ENCODE data around the gene MAML3. TPM values are rescaled to one million over a fixed set of nuclear protein-coding genes. Genes with fewer than 3 reads are reported as not detected.

MAML3 gene
- total RNA-seq, 1 experiment from 2014 or later, result 0.89 TPM

GRCh38 chr4:140004549-140004895 lies 149.5 kb downstream of the MAML3 start:
- Mint-ChIP-seq H3K27me3 (ENCODE audit: insufficient read depth, unreplicated experiment) (no peaks in the 10 kb centered on the region), H3K9me3 (ENCODE audit: unreplicated experiment) (no peaks in the 10 kb centered on the region), H3K36me3 (ENCODE audit: insufficient read depth, unreplicated experiment) (no peaks in the 10 kb centered on the region), H3K4me3 (ENCODE audit: unreplicated experiment) (no peak overlapping the region), H3K4me1 (ENCODE audit: insufficient read depth, unreplicated experiment) (no peaks in the 10 kb centered on the region), H3K27ac (ENCODE audit: low read depth, unreplicated experiment) (no peak overlapping the region)
- no peak for DNase-seq (ENCODE audit: unreplicated experiment)
- CTCF ChIA-PET, result interaction anchor here (0.6 kb wide), 2 partner anchors 24 to 1632 kb away, joined by 3 to 4 read pairs; no protein-coding TSS in a partner anchor
- intact Hi-C loops (cut with micrococcal nuclease), result no loop called here
- POLR2A ChIA-PET, result interaction anchor here (0.7 kb wide), 1 partner anchor 188 kb away, joined by 3 read pairs; no protein-coding TSS in a partner anchor
- no peak for TF ChIP-seq CTCF (IDR thresholded peaks at IDR 0.05; ENCODE audit: unreplicated experiment)
- no TSS peak for BruUV-seq (replicated peaks)

GRCh38 chr4:140003876-140004548 lies 150.0 kb downstream of the MAML3 start:
- Mint-ChIP-seq H3K4me3 (ENCODE audit: unreplicated experiment) (no peak overlapping the region), H3K4me1 (ENCODE audit: insufficient read depth, unreplicated experiment) (no peaks in the 10 kb centered on the region), H3K9me3 (ENCODE audit: unreplicated experiment) (no peaks in the 10 kb centered on the region), H3K27me3 (ENCODE audit: insufficient read depth, unreplicated experiment) (no peaks in the 10 kb centered on the region), H3K36me3 (ENCODE audit: insufficient read depth, unreplicated experiment) (no peaks in the 10 kb centered on the region), H3K27ac (ENCODE audit: low read depth, unreplicated experiment) (no peak overlapping the region)
- intact Hi-C loops (cut with micrococcal nuclease), result no loop called here
- BruUV-seq (replicated peaks), result no TSS peak
- TF ChIP-seq CTCF (IDR thresholded peaks at IDR 0.05; ENCODE audit: unreplicated experiment), result no peak
- no peak for DNase-seq (ENCODE audit: unreplicated experiment)
- POLR2A ChIA-PET, result interaction anchor here (0.7 kb wide), 1 partner anchor 188 kb away, joined by 3 read pairs; no protein-coding TSS in a partner anchor
- CTCF ChIA-PET, result interaction anchor here (0.6 to 1.1 kb wide), 3 partner anchors 8 to 1632 kb away, joined by 3 to 7 read pairs (median 4); no protein-coding TSS in a partner anchor

- no TSS peak for BruUV-seq (replicated peaks)
Measured at GRCh38 chr4:140000232-140000631, 153.8 kb downstream of the MAML3 start.

More at GRCh38 chr4:140000232-140000631, 153.8 kb downstream of the MAML3 start:
- Mint-ChIP-seq H3K4me1 (ENCODE audit: insufficient read depth, unreplicated experiment) (no peaks in the 10 kb centered on the region), H3K9me3 (ENCODE audit: unreplicated experiment) (no peaks in the 10 kb centered on the region), H3K27ac (ENCODE audit: low read depth, unreplicated experiment) (no peak overlapping the region), H3K4me3 (ENCODE audit: unreplicated experiment) (no peak overlapping the region), H3K36me3 (ENCODE audit: insufficient read depth, unreplicated experiment) (no peaks in the 10 kb centered on the region), H3K27me3 (ENCODE audit: insufficient read depth, unreplicated experiment) (no peaks in the 10 kb centered on the region)
- DNase-seq (ENCODE audit: unreplicated experiment), result no peak
- CTCF ChIA-PET, result no interaction called here
- no peak for TF ChIP-seq CTCF (IDR thresholded peaks at IDR 0.05; ENCODE audit: unreplicated experiment)
- intact Hi-C loops (cut with micrococcal nuclease), result no loop called here
- POLR2A ChIA-PET, result no interaction called here
